ENCODE measurements around the gene MBNL1.

- TF ChIP-seq EZH2 (IDR thresholded peaks at IDR 0.05) (no peak), JUND (IDR thresholded peaks at IDR 0.05) (no peak), CBX3 (IDR thresholded peaks at IDR 0.05; ENCODE audit: low read depth) (no peak)
Measured at GRCh38 chr3:152477422-152477821, 208.7 kb downstream of the MBNL1 start.
